ENCODE measurements around the gene KCNJ18.
"Not testable (repeated sequence)": the region's sequence is repeated elsewhere in the genome, so short reads cannot be mapped to it uniquely, and the experiment has no call there.

DNA sequence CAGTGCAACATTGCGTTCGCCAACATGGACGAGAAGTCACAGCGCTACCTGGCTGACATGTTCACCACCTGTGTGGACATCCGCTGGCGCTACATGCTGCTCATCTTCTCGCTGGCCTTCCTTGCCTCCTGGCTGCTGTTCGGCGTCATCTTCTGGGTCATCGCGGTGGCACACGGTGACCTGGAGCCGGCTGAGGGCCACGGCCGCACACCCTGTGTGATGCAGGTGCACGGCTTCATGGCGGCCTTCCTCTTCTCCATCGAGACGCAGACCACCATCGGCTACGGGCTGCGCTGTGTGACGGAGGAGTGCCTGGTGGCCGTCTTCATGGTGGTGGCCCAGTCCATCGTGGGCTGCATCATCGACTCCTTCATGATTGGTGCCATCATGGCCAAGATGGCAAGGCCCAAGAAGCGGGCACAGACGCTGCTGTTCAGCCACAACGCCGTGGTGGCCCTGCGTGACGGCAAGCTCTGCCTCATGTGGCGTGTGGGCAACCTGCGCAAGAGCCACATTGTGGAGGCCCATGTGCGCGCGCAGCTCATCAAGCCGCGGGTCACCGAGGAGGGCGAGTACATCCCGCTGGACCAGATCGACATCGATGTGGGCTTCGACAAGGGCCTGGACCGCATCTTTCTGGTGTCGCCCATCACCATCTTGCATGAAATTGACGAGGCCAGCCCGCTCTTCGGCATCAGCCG is 10.8 kb downstream of the KCNJ18 start:
- TF ChIP-seq, protein P1, sequence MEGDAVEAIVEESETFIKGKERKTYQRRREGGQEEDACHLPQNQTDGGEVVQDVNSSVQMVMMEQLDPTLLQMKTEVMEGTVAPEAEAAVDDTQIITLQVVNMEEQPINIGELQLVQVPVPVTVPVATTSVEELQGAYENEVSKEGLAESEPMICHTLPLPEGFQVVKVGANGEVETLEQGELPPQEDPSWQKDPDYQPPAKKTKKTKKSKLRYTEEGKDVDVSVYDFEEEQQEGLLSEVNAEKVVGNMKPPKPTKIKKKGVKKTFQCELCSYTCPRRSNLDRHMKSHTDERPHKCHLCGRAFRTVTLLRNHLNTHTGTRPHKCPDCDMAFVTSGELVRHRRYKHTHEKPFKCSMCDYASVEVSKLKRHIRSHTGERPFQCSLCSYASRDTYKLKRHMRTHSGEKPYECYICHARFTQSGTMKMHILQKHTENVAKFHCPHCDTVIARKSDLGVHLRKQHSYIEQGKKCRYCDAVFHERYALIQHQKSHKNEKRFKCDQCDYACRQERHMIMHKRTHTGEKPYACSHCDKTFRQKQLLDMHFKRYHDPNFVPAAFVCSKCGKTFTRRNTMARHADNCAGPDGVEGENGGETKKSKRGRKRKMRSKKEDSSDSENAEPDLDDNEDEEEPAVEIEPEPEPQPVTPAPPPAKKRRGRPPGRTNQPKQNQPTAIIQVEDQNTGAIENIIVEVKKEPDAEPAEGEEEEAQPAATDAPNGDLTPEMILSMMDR (conservative IDR thresholded peaks at IDR 0.05; ENCODE audit: low read length), result not testable (repeated sequence)
- not testable (repeated sequence) for TF ChIP-seq EZH2phosphoT487 (IDR thresholded peaks at IDR 0.05; ENCODE audit: borderline replicate concordance, low read depth, low read length)

Measured in OCI-LY7 (cell line).